GM20000 (cell line): ENCODE data around the gene KYAT1.

Source experiments
- DNase-seq: peaks from one replicate; pipeline ENCODE4 v3.0.0; 2012; ENCODE audit warnings: low spot score
- CTCF ChIP-seq: IDR thresholded peaks from 2 replicates; pipeline ENCODE4 v1.5.1; 2012; ENCODE audit warnings: mild to moderate bottlenecking, control low read depth; ENCODE audit errors: extremely low read depth, missing control alignments

KYAT1 gene

GRCh38 chr9:128818099-128818838 lies 63.5 kb downstream of the KYAT1 start, which contains the start of gene ENDOG:
TSS of gene ENDOG (plus strand) at chr9:128818500. CDS start at chr9:128818685, 185 bp downstream.
- DNase-seq: peak; percentile 99
- peak; percentile 93 for TF ChIP-seq CTCF

- TF ChIP-seq CTCF: no peak
- DNase-seq: no peak
Observed at GRCh38 chr9:128810873-128811272, 70.9 kb downstream of the KYAT1 start.

GRCh38 chr9:128809831-128810230 lies 71.9 kb downstream of the KYAT1 start:
- TF ChIP-seq CTCF: no peak
- no peak for DNase-seq

GRCh38 chr9:128809036-128809599 lies 72.6 kb downstream of the KYAT1 start:
- TF ChIP-seq CTCF: no peak
- DNase-seq: no peak

- no peak for TF ChIP-seq CTCF
- DNase-seq: no peak
Observed at GRCh38 chr9:128808543-128808942, 73.2 kb downstream of the KYAT1 start.

GRCh38 chr9:128807827-128808226 lies 73.9 kb downstream of the KYAT1 start:
- TF ChIP-seq CTCF: no peak

GRCh38 chr9:128805661-128806060 lies 76.1 kb downstream of the KYAT1 start:
- DNase-seq: no peak
- no peak for TF ChIP-seq CTCF

More at GRCh38 chr9:128807827-128808226, 73.9 kb downstream of the KYAT1 start:
- no peak for DNase-seq
